OCI-LY7 (cell line): Measurements from ENCODE around the gene MANSC1. TPM values are rescaled to one million over a fixed set of nuclear protein-coding genes. Genes with fewer than 3 reads are reported as not detected.

Source experiments
- BruUV-seq: library from RNA; stranded (reverse); fragments of 400-500 nt; replicated peaks from 2 replicates; lab custom pipeline; 2021; lab: Mats Ljungman, UMichigan
- CTCF ChIA-PET: fragments of 300-600 bp; sonication (Branson Sonifier 250); formaldehyde crosslinking; loops from one replicate; lab custom pipeline; 2022; ENCODE audit warnings: antibody characterized with exemption; ENCODE audit not compliant: unreplicated experiment; lab: Charles Lee
- POLR2A ChIA-PET: fragments of 300-600 bp; sonication (Branson Sonifier 250); formaldehyde crosslinking; loops from one replicate; lab custom pipeline; 2022; ENCODE audit warnings: antibody characterized with exemption; lab: Charles Lee
- DNase-seq: peaks from one replicate; pipeline ENCODE4 v3.0.0-alpha.2; 2015; ENCODE audit warnings: low spot score
- H2AFZ ChIP-seq: fragments of 200-600 bp; sonication (generic), shearing (Covaris generic); 2 replicates; pipeline ENCODE4 v1.6.1; 2014; ENCODE audit warnings: mild to moderate bottlenecking, antibody characterized with exemption, low read length, moderate library complexity
- H3K27ac ChIP-seq: fragments of 200-600 bp; sonication (generic); 2 replicates; pipeline ENCODE4 v1.5.1; 2014; ENCODE audit warnings: mixed run types, low read depth, mild to moderate bottlenecking, moderate library complexity, low read length, inconsistent platforms; ENCODE audit not compliant: poor library complexity, severe bottlenecking
- H3K36me3 ChIP-seq: fragments of 200-600 bp; sonication (generic); 2 replicates; pipeline ENCODE4 v1.6.1; 2014; ENCODE audit warnings: mild to moderate bottlenecking, antibody characterized with exemption, low read length, moderate library complexity, mixed read lengths; ENCODE audit not compliant: insufficient read depth
- H3K4me1 ChIP-seq: fragments of 200-600 bp; sonication (generic); 2 replicates; pipeline ENCODE4 v1.5.1; 2014; ENCODE audit warnings: mild to moderate bottlenecking, low read length; ENCODE audit not compliant: insufficient read depth, poor library complexity, severe bottlenecking
- H3K4me2 ChIP-seq: fragments of 200-600 bp; sonication (generic); 2 replicates; pipeline ENCODE4 v1.6.1; 2014; ENCODE audit warnings: mild to moderate bottlenecking, low read length
- H3K4me3 ChIP-seq: fragments of 200-600 bp; sonication (generic); 2 replicates; pipeline ENCODE4 v1.5.1; 2014; ENCODE audit warnings: mild to moderate bottlenecking, low read depth, low read length; ENCODE audit not compliant: poor library complexity, severe bottlenecking
- H3K79me2 ChIP-seq: fragments of 200-600 bp; sonication (generic); 2 replicates; pipeline ENCODE4 v1.6.1; 2016; ENCODE audit warnings: low read depth, mild to moderate bottlenecking, low read length, moderate library complexity, mixed read lengths; ENCODE audit not compliant: insufficient read depth
- H3K9me2 ChIP-seq: fragments of 200-600 bp; sonication (generic); 2 replicates; pipeline ENCODE4 v1.6.1; 2016; ENCODE audit warnings: mild to moderate bottlenecking, low read length, mixed read lengths; ENCODE audit not compliant: insufficient read depth
- H3K9me3 ChIP-seq: fragments of 200-600 bp; sonication (generic); 2 replicates; pipeline ENCODE4 v1.6.1; 2014; ENCODE audit warnings: mild to moderate bottlenecking, mixed run types, low read length, mixed read lengths
- H4K20me1 ChIP-seq: fragments of 200-600 bp; sonication (generic); 2 replicates; pipeline ENCODE4 v1.6.1; 2014; ENCODE audit warnings: mild to moderate bottlenecking, antibody characterized with exemption, low read length, moderate library complexity, mixed read lengths; ENCODE audit not compliant: insufficient read depth
- CTCF ChIP-seq: fragments of 200-600 bp; sonication (generic); conservative IDR thresholded peaks from 2 replicates; pipeline ENCODE4 v1.5.1; 2014; ENCODE audit warnings: mild to moderate bottlenecking, antibody characterized with exemption, low read length, moderate library complexity, mixed read lengths
- EZH2phosphoT487 ChIP-seq: fragments of 200-600 bp; sonication (generic); IDR thresholded peaks from 2 replicates; pipeline ENCODE4 v1.6.1; 2018; ENCODE audit warnings: low read depth, borderline replicate concordance, mild to moderate bottlenecking, mixed run types, antibody characterized with exemption, low read length, moderate library complexity, mixed read lengths
- intact Hi-C: fragments of 100-400 bp; cut with micrococcal nuclease; formaldehyde crosslinking; loops from one replicate; pipeline ENCODE4 v1.10.0; 2022; ENCODE audit not compliant: unreplicated experiment
- total RNA-seq, 2 experiments: library from RNA; depleted of rRNA in 1 of 2; stranded (reverse); fragments of >200 nt in 1 of 2; shearing (Covaris generic) in 1 of 2; gene quantifications; 2 replicates each; pipeline ENCODE4 v1.2.3, GENCODE V29; 2014 to 2022

The MANSC1 gene
- total RNA-seq, 2 experiments from 2014 or later: not detected

GRCh38 chr12:12378616-12379015 is 28.6 kb upstream of the MANSC1 start:
- no TSS peak for BruUV-seq
- ChIA-PET POLR2A (interaction anchor here (0.6 kb wide), 1 partner anchor 228 kb away, joined by 3 read pairs; no protein-coding TSS in a partner anchor), CTCF (no interaction called here)
- Histone ChIP-seq H3K4me1 (no peaks in the 10 kb centered on the region), H3K9me2 (no peaks in the 10 kb centered on the region), H3K4me3 (no peak overlapping the region), H3K9me3 (no peaks in the 10 kb centered on the region), H3K36me3 (peaks cover 5% of the 10 kb centered on the region; the same call in 1 of the 2 replicates), H2AFZ (no peak overlapping the region), H4K20me1 (no peaks in the 10 kb centered on the region), H3K27ac (no peak overlapping the region), H3K79me2 (no peaks in the 10 kb centered on the region), H3K4me2 (no peak overlapping the region)
- TF ChIP-seq EZH2phosphoT487 (no peak), CTCF (no peak)
- intact Hi-C loops: no loop called here
- DNase-seq: no peak

GRCh38 chr12:12376646-12377448 is 26.8 kb upstream of the MANSC1 start:
- Histone ChIP-seq H3K4me3 (no peak overlapping the region), H3K36me3 (no peaks in the 10 kb centered on the region), H3K9me3 (no peaks in the 10 kb centered on the region), H3K4me1 (no peaks in the 10 kb centered on the region), H3K9me2 (no peaks in the 10 kb centered on the region), H2AFZ (no peak overlapping the region), H3K4me2 (no peak overlapping the region), H4K20me1 (no peaks in the 10 kb centered on the region), H3K79me2 (no peaks in the 10 kb centered on the region), H3K27ac (no peak overlapping the region)
- intact Hi-C loops: loop anchor here (1.0 to 2.0 kb wide), 4 partner anchors 187 to 360 kb away; no protein-coding TSS in a partner anchor
- POLR2A ChIA-PET: interaction anchor here (0.6 to 0.9 kb wide), 2 partner anchors 19 to 190 kb away, joined by 3 to 5 read pairs; no protein-coding TSS in a partner anchor
- peak; percentile 87 for DNase-seq
- CTCF ChIA-PET: interaction anchor here (0.6 to 1.3 kb wide), 2 partner anchors 179 to 307 kb away, joined by 3 to 5 read pairs; no protein-coding TSS in a partner anchor
- no peak for TF ChIP-seq EZH2phosphoT487
- peak; percentile 93 for TF ChIP-seq CTCF
- no TSS peak for BruUV-seq
